Activated T-cell treated with anti-CD3 and anti-CD28 coated beads, Interleukin-2, amount 50 U/mL, for 1 hour (primary cell): ENCODE measurements around the gene MAP10.

ENCODE experiments used
- DNase-seq: peaks from one replicate; pipeline ENCODE4 v3.0.0-alpha.2; 2020

MAP10 gene

DNA sequence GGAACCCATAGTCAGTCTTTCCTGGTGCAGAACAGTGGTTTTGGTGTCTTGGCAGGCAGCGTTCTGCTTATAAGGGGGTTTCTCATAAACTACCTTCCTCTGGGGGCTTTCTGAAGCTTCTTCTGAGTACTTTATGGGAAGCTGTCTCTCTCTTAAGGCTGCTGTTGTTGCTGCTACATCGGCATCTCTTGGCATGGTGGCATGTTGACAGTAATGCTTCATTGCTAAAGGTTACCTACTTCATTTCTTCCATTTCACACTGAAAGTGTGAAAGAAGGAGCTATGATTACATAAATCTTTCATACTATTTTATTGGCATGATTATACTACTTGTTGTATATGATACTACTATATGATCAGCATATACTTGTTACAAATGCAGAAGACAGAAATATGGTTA is 6.3 kb upstream of the MAP10 start:
- DNase-seq: no peak

DNA sequence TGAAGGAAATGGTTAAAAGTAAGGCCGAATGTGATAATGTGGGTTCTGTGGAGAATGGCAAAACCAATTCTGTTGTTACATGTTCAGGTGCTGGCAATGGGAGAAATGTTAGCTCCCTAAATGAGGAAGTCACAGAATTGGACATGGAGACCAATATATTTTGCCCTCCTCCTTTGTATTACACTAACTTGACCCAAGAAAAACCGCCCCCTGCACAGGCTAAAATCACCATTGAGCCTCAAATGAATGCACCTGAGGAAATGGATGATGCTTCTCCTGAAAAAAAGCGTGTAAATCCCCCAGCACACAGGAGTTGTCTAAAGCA is 932 bp downstream of the MAP10 start:
- no peak for DNase-seq

DNA sequence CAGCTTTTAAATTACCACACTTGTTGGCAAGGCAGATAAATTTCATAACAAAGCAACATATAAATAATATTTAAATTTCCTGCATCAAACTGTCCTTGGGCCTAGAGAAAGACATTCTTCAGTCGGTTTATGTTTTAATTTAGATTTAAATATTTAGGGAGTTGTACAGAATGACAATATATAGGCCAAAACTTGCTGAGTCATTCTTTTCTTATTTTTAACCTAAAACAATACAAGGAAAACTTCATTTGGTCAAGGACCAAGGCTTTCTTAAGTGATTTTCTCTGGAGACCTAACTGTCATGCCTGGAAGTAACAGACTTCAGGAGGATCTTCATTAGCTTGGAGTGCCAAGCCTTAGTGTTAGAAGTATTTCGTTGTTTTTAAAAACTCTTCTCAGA is 5.6 kb downstream of the MAP10 start:
- DNase-seq: no peak

DNA sequence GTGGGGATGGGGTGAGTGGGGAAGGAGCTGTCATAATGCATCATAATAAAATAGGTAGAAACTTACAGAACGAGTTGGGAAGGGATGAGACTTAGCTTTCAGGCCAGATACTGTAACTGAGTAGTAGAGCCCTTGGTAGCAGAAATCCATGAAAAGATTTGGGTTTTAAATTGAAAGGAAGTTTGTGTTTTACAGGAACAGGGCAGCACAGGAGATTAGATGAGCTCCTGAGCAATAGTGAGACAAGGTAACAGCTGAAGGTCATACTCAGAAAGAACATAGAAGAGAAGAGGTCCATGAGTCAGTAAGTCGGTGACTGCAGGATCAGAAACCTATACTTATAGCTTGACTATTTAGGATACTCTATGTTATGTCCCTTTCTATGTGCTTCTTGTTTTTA is 7.3 kb downstream of the MAP10 start:
- DNase-seq: no peak

DNA sequence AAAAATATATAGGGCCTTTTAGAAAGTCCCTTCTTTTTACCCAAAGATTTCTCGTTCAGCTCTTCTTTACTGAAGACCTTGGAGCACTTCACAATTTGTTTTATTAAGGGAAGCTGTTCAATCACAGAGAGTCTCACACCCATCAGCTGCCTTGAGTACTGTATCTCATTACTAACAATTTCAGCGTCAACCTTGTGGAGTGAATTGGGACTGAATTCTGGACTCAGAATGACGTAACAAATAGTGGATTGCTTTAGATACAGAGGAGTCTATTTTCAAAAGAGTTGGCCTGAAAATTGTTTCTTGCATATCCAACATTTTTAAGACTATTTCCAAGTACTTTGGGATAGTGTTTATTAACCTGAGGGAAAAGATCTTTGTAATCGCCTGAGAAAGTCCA is 7.9 kb downstream of the MAP10 start:
- no peak for DNase-seq

DNA sequence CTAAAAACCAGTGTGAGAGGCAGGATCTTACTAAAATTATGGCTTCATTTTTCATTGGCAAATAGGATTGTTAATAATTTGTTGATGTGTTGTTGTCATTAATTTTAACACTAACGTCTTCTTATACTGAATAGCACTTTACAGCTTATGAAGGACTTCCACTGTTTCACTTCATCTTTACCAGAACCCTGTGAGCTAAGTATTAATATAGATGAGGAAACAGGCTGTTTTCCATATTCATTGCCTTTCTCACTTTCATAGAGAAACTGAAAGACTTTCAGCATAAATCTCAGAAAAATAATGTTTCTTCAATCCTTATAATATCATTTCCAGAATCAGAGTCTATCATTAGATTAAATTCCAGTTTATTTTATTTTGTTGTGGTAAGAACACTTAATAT is 8.5 kb downstream of the MAP10 start:
- DNase-seq: no peak

DNA sequence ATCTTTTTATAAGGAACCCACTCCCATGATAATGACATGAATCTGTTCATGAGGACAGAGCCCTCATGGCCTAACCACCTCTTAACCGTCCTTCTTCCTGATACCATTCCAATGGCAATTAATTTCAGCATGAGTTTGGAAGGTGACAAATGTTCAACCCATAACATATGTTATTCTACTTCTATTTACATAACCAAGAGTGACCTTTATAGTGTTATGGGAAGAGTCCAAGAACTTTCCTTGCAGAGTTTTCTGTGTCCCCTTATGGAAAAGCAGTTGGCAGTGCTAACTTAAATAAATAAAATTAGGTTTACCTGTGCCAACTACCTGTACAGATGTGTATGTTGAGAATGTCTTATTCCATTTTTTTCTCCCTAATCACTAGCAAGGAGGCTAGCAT is 11.1 kb downstream of the MAP10 start:
- DNase-seq: no peak

DNA sequence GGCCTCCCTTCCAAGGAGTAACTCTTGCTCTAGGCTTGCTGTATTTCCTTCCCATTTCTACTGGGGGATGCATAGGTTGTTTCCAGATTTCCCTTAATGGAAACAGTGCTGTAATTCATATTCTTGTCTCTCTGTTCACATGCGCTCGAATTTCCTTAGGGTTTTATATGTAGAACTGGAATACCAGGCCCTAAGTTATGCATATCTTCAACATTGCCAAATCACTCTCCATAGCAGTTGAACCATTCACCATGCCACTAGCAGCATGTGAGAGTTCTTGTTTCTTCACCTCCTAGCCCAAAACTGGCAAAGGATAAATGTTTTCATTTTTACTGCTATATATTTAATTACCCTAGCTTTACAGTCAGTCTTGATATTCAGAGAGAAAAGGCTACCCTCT is 12.8 kb downstream of the MAP10 start:
- no peak for DNase-seq

DNA sequence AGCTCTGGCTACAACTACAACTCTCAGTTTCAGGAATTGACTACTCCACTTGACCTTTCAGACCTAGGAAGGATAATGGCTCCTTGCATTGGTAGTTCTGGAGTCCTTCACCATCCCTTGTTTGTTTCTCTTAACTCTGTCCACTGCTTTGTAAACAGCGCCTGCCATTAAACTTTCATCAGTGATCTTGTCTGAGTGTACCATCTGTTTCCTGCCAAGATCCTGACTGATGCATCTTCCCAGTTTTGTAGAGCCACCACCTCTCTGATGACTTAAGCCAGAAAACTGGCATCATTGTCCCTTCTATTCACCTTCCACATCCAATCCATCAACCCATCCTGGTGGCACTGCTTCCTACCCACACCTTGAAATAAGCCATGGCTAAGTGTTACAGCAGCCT is 15.2 kb downstream of the MAP10 start:
- no peak for DNase-seq

DNA sequence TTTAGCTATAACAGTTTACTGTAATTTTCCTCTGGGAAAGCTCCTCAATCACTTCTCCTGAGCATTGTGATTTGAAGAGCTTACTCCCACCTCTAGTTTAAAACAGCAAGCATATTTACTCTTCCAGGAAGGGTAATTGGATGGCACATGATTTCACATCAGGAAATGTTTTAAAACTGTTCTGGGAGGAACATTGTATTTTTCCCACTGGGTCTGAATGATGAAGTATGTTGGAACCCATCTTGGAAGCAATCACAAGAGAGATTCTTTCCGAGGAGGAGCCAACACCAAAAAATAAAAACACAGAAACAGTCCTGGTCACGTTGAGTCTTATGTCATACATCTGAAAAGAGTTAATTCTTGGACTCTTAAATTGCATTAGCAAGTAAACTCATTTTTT is 17.3 kb downstream of the MAP10 start:
- no peak for DNase-seq

DNA sequence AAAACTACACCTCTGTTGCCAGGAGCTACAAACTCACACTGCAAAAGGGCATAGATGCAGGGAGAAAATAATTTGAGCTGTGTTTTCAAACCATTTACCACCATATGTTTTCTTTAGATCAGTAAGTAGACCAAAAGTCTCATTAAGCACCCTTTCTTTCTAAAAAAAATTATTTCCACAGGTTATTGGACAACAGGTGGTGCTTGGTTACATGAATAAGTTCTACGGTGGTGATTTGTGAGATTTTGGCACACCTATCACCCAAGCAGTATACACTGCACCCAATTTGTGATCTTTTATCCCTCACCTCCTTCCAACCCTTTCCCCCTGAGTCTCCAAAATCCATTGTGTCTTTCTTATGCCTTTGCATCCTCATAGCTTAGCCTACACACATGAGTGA is 21.1 kb downstream of the MAP10 start:
- no peak for DNase-seq

DNA sequence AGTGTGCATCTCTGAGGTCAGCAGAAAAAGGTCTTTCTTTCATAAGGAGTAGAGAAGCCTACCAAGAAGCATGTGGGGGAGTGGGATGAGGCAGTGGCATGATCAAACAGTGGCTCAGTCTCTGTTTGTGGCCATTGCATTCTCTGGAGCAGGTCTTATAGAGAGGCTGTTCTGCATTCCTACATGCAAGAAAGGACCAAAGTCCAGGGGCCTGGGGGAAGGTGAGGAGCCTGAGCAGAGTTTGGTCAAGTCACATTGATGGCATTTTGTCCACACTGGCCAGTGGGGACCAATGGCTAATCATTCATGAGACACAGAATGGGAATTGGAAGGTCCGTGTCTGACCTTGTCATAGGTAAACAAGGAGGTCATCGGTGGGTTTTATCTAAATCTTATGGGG is 25.4 kb downstream of the MAP10 start:
- DNase-seq: no peak

DNA sequence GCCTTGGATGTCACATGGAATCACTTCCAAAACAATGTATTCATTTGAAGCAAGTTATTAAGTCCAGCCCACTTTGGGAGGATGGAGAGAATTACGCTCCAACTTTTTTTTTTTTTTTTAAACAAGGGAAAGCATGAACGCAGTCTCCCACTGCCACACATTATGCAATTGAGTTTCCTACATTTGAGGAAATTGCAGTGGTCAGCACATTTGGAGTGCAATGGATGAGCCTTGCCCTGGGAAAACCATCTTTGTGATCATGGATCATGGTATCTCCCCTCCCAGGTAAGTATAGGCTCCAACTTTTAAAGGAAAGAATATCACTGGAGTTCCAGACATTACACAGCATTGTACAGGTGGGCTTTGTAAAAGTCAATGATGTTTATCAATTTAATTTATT is 26.7 kb downstream of the MAP10 start:
- no peak for DNase-seq

DNA sequence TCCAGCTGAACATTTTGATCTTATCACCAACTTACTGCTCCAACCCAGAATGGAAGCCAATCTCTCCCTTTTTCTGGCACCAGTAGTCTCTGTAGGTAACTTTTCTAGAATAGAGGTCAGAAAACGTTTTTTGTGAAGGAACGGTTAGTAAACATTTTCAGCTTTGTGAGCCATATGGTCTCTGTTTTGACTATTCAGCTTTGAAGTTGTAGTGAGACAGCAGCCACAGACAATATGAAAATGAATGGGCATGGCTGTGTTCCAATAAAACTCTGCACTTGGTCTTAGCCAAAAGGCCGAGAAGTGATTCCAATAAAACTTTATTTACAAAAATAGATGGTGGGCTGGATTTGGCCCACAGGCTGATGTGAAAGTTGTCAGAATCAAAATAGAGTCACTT is 28.9 kb downstream of the MAP10 start:
- DNase-seq: no peak

DNA sequence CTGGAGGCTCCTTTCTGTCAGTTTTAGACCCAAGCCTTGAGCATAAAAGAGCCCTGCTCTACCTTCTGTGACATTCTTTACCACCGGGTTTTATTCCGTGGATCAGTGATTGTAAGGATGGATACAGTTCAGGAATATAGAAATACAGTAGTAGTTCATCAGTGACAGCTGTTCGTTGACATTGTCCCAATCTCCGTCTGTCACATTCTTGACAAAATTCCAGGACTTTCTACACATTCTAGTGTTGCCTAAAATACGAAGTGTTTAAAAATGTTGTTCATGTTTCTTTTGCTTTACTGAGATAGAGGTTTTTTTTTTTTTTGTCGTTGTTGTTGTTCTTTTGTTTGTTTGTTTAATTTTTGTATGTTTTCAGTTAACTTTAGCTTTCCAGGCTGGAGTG is 29.9 kb downstream of the MAP10 start:
- DNase-seq: no peak

DNA sequence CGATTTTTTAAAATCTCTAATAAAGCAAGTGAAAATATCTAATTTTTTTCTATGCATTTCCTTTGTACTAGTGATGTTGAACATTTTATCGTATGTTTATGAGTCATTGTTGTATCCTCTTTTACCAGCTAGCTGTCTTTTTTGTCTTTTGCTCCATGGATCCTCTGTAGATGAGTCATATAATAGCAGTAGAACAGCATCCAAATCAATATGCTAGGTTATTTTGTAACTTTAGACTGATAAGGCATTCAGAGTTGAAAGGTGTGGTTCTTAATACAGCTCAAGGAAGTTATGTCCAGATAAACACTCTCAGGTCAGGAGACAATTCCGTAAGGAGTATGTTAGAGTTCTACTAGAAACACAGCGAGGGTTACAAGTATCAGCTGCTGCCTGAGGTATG is 31.9 kb downstream of the MAP10 start:
- no peak for DNase-seq

DNA sequence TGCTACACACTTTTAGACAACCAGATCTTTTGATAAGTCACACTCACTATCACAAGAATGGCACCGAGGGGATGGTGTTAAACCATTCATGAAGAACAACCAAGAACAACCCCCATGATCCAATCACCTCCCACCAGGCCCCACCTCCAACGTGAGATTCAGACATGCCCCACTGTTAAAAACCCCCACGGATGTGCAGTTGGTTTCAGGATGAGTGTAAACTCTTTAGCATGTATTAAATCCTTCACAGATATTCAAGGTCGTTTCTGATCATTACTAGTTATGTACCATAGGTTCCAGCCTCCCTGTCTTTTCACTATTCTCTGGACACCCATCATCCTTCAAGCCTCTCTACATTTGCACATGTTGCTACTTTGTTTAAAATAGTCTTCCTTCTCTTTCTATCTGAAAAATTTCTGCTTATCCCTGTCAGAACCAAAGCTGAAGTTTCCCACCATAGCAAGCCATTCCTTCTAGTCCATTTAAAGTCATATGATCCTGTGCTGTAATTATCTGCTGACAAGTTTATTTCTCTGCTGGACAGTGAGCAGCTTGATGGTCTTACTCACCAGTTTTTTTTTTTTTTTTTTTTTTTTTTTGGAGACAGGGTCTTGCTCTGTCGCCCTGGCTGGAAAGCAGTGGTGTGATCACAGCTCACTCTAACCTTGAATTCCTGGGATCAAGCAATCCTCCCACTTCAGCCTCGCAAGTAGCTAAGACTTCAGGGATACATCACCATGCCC is 36.8 kb downstream of the MAP10 start:
- DNase-seq: no peak

DNA sequence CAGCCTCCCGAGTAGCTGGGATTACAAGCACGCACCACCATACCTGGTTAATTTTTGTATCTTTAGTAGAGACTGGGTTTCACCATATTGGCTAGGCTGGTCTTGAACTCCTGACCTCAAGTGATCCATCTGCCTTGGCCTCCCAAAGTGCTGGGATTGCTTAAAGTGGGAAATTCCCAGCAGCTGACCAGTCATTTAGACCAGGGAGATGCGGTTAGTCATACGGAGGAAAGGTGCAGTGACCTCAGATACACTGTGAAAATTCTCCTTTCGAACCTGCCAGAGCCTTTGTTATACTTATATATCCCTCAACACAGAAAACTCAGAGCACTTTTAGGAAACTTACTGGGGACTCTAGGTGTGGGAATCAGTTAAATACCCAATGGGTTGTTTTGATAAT is 39.6 kb downstream of the MAP10 start:
- no peak for DNase-seq

DNA sequence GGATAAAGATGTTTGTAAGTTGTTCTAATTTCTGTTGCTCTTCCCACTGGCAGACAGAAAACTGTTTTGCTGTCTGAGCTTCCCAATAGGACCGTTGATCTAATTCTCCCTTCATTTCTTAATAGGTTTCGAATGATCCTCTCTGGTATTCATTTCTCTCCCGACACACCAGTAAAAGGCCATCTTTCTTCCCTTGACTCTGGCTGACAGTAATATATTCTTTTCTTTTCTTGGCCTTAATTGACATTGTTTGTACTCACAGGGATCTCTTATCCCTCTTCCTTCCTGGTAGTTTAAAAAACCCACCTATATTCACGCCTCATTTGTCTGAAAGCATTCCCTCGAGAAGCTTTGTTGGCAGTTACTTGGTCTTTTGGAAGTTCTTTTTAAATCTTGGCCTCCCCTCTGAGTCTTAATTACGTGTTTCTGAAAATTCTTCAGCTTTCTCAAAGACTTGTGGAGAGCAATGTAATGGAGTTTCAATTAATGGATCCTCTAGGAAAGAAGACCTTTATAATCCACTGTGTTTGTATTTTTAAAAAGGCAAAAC is 40.3 kb downstream of the MAP10 start:
- no peak for DNase-seq

DNA sequence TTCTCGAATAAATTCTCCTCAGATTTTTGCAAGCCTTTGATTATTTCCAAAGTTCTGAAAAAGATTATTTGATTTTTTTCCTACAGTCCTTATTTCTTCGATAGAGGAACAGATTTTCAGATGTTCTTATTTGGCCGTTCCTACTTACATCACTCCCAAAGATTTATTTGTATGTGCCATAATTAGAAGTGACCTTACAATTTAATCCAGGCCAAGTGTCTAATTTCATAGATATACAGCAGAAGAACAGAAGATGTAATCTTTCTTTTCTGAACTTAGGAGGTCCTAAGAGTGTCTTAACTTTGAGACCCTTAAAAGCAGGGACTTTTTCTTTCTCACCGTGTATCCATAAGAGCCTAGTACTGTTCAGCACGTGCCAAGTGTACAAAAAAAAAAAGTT is 46.3 kb downstream of the MAP10 start:
- DNase-seq: no peak

DNA sequence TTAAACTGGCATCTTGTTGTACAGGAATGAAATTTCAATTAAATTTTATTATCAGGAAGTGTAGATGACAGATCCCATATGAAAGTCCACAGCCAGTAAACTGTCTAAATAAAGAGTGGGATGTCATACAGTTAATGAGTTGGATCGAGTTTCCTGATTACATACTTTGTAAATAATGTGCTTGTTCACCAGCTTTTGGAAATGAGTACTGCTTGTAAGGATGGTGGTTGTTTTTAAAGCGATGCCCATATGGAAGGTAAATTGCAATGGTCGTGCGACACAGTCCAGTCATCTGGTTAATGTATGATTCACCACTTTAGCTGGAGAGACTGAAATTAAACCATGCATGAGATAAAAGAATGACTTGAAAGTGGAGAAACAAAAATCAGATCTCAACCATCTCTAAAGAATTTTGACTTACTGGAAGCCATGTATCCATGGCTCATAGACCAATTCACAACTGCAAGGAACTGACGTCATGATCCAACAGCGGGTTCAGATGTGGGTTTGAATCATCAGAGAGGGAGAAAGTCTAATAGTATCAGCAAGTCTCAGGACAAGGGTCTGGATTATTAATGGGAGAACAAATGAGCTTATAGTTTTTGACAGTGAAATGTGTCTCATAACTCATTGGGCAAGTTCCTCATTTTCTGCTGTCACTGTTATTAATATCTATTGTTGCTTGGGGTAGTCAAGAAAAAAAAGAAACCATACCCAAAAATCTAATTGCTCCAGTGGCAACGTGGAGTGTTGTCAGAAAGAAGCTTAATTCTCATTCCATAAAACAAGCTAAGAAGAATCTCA is 49.0 kb downstream of the MAP10 start:
- DNase-seq: no peak

DNA sequence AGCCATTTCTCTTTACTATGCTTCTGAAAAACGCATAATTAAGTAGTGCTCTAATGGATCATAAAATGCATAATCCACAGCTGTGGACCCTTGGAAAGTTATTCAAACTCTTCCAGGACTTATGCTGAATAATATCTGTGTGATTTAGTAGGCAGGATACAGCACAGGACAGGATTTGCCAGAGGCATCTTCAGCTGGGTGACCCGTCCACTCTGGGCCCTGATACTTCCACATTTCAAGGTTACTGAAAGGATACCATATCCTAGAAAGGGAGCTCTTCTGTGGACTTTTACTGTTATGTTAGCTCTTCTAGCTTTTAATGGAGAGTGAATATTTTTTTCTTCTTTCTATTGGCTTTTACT is 49.6 kb downstream of the MAP10 start:
- no peak for DNase-seq

DNA sequence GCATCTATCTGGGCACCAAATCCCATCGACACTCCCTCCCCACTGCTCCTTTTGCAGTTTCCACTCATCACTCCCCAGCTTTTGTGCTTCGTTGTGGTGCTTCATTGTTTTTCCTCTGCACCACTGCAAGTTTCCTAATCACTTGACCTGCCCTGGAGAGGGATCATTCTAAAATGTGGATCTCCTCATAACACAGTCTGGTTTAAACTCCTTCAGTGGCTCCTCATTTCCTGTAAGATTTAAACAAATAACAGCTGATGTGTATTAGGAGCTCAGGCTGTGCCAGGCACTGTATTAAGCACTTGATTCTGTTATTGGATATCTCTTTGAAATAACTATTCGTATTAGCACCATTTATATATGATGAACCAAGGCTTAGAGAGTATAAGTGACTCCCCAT is 51.3 kb downstream of the MAP10 start:
- DNase-seq: no peak
